MCF 10A (cell line): ENCODE measurements around the gene KRTAP4-4. TPM values are rescaled to one million over a fixed set of nuclear protein-coding genes. Genes with fewer than 3 reads are reported as not detected.

ENCODE experiments used
- BruUV-seq: library from RNA; stranded (reverse); fragments of 400-500 nt; replicated peaks from 2 replicates; lab custom pipeline; 2021; lab: Mats Ljungman, UMichigan
- CTCF ChIA-PET: fragments of 300-600 bp; sonication (Branson Sonifier 250); formaldehyde crosslinking; extraction: SDS; loops from one replicate; lab custom pipeline; 2021; ENCODE audit warnings: antibody characterized with exemption, inconsistent platforms; lab: Yijun Ruan, JAX
- POLR2A ChIA-PET: fragments of 300-600, 350-650 bp; sonication (Branson Sonifier 250); formaldehyde crosslinking; extraction: SDS; loops from one replicate; lab custom pipeline; 2020; ENCODE audit warnings: antibody characterized with exemption, inconsistent platforms; lab: Yijun Ruan, JAX
- DNase-seq: peaks from one replicate; pipeline ENCODE4 v3.0.0-alpha.2; 2018; ENCODE audit not compliant: unreplicated experiment
- H3K27ac Mint-ChIP-seq: one replicate; pipeline ENCODE4 v1.8.0; 2022; ENCODE audit warnings: mild to moderate bottlenecking, low read depth, mixed read lengths; ENCODE audit not compliant: unreplicated experiment
- H3K27me3 Mint-ChIP-seq: one replicate; pipeline ENCODE4 v1.8.0; 2022; ENCODE audit warnings: mixed read lengths; ENCODE audit not compliant: insufficient read depth, unreplicated experiment
- H3K36me3 Mint-ChIP-seq: one replicate; pipeline ENCODE4 v1.8.0; 2022; ENCODE audit warnings: mild to moderate bottlenecking, moderate library complexity, mixed read lengths; ENCODE audit not compliant: insufficient read depth, unreplicated experiment
- H3K4me1 Mint-ChIP-seq: one replicate; pipeline ENCODE4 v1.8.0; 2022; ENCODE audit warnings: mixed read lengths; ENCODE audit not compliant: insufficient read depth, unreplicated experiment
- H3K4me3 Mint-ChIP-seq: one replicate; pipeline ENCODE4 v1.8.0; 2022; ENCODE audit warnings: mild to moderate bottlenecking, moderate library complexity, mixed read lengths; ENCODE audit not compliant: unreplicated experiment
- H3K9me3 Mint-ChIP-seq: one replicate; pipeline ENCODE4 v1.8.0; 2022; ENCODE audit warnings: mixed read lengths; ENCODE audit not compliant: unreplicated experiment
- CTCF ChIP-seq: fragments of 200-600 bp; IDR thresholded peaks from one replicate; pipeline ENCODE4 v1.8.0; 2022; ENCODE audit warnings: antibody characterized with exemption, mild to moderate bottlenecking; ENCODE audit not compliant: unreplicated experiment
- intact Hi-C: fragments of 100-400 bp; cut with micrococcal nuclease; formaldehyde crosslinking; loops from 2 replicates; pipeline ENCODE4 v1.14.1; 2022
- total RNA-seq: library from RNA; stranded (reverse); gene quantifications from 2 replicates; pipeline ENCODE4 v1.2.3, GENCODE V29; 2022

The KRTAP4-4 gene
- total RNA-seq, 1 experiment from 2014 or later: not detected

- Mint-ChIP-seq H3K4me1 (no peaks in the 10 kb centered on the region), H3K36me3 (no peaks in the 10 kb centered on the region), H3K9me3 (no peaks in the 10 kb centered on the region), H3K27me3 (peaks cover 64% of the 10 kb centered on the region), H3K27ac (no peak overlapping the region), H3K4me3 (no peak overlapping the region)
- POLR2A ChIA-PET: interaction anchor here (0.5 to 1.2 kb wide), 4 partner anchors 25 to 503 kb away, joined by 3 to 5 read pairs (median 4); no protein-coding TSS in a partner anchor
- BruUV-seq: no TSS peak
- TF ChIP-seq CTCF: no peak
- CTCF ChIA-PET: interaction anchor here (0.6 to 1.5 kb wide), 2 partner anchors 136 to 389 kb away, joined by 3 read pairs; no protein-coding TSS in a partner anchor
- DNase-seq: no peak
- intact Hi-C loops: no loop called here
These were observed 26.3 kb upstream of the KRTAP4-4 start for GRCh38 chr17:41186872-41187271.

- no peak overlapping the region for H3K27ac Mint-ChIP-seq
- DNase-seq: no peak
- ChIA-PET POLR2A (no interaction called here), CTCF (interaction anchor here (0.7 kb wide), 1 partner anchor 138 kb away, joined by 5 read pairs; no protein-coding TSS in a partner anchor)
- no peaks in the 10 kb centered on the region for H3K9me3 Mint-ChIP-seq
- no peaks in the 10 kb centered on the region for H3K36me3 Mint-ChIP-seq
- no peak overlapping the region for H3K4me3 Mint-ChIP-seq
- peaks cover 46% of the 10 kb centered on the region for H3K27me3 Mint-ChIP-seq
- BruUV-seq: no TSS peak
- intact Hi-C loops: no loop called here
- TF ChIP-seq CTCF: no peak
- no peaks in the 10 kb centered on the region for H3K4me1 Mint-ChIP-seq
These were observed 24.5 kb upstream of the KRTAP4-4 start for GRCh38 chr17:41185001-41185400.

GRCh38 chr17:41184480-41184961, 24.0 kb upstream of the KRTAP4-4 start, which contains the start of gene KRTAP4-1:
TSS of gene KRTAP4-1 (minus strand) at chr17:41184911. CDS start at chr17:41184854, 57 bp downstream.
- ChIA-PET CTCF (interaction anchor here (0.7 kb wide), 1 partner anchor 138 kb away, joined by 5 read pairs; no protein-coding TSS in a partner anchor), POLR2A (no interaction called here)
- H3K27ac Mint-ChIP-seq: no peak within 1 kb of the TSS
- H3K9me3 Mint-ChIP-seq: no peaks in the 10 kb centered on the region
- no peak for DNase-seq
- no peaks in the 10 kb centered on the region for H3K36me3 Mint-ChIP-seq
- no peak within 1 kb of the TSS for H3K4me3 Mint-ChIP-seq
- H3K4me1 Mint-ChIP-seq: no peaks in the 10 kb centered on the region
- peaks cover 42% of the 10 kb centered on the region for H3K27me3 Mint-ChIP-seq
- no TSS peak for BruUV-seq
- no peak for TF ChIP-seq CTCF
- intact Hi-C loops: no loop called here

GRCh38 chr17:41178843-41179616, 18.5 kb upstream of the KRTAP4-4 start:
- H3K4me3 Mint-ChIP-seq: no peak overlapping the region
- no peak for TF ChIP-seq CTCF
- no peak overlapping the region for H3K27ac Mint-ChIP-seq
- BruUV-seq: no TSS peak
- no peaks in the 10 kb centered on the region for H3K4me1 Mint-ChIP-seq
- CTCF ChIA-PET: interaction anchor here (0.7 to 1.4 kb wide), 2 partner anchors 34 to 143 kb away, joined by 3 to 5 read pairs; no protein-coding TSS in a partner anchor
- POLR2A ChIA-PET: interaction anchor here (0.9 kb wide), 1 partner anchor 10 kb away, joined by 3 read pairs; no protein-coding TSS in a partner anchor
- intact Hi-C loops: no loop called here
- no peaks in the 10 kb centered on the region for H3K9me3 Mint-ChIP-seq
- no peak for DNase-seq
- peaks cover 35% of the 10 kb centered on the region for H3K27me3 Mint-ChIP-seq
- H3K36me3 Mint-ChIP-seq: no peaks in the 10 kb centered on the region
